T-helper 1 cell treated with Interleukin-12 subunit alpha and Interleukin-12 subunit beta and Interleukin-4 antibody, amounts not matched to agents 30 ng/mL and 1 ng/mL, for 36 hours (primary cell): ENCODE results near the gene MRTFA. TPM values are rescaled to one million over a fixed set of nuclear protein-coding genes. Genes with fewer than 3 reads are reported as not detected.

ENCODE experiments used
- intact Hi-C: fragments of 100-400 bp; cut with micrococcal nuclease; formaldehyde crosslinking; loops from one replicate; pipeline ENCODE4 v1.15.1; 2024
- total RNA-seq: library from RNA; stranded (reverse); gene quantifications from 2 replicates; pipeline ENCODE4 v1.2.3, GENCODE V29; 2022

MRTFA gene
- total RNA-seq, 1 donor from 2014 or later, result 56.8 TPM

- intact Hi-C loops, result no loop called here
These were observed 220.3 kb downstream of the MRTFA start for GRCh38 chr22:40416267-40416570.

GRCh38 chr22:40415531-40416266 is 220.8 kb downstream of the MRTFA start:
- intact Hi-C loops, result no loop called here

- intact Hi-C loops, result no loop called here
These were observed 221.5 kb downstream of the MRTFA start for GRCh38 chr22:40414838-40415505.

- intact Hi-C loops, result no loop called here
These were observed 222.2 kb downstream of the MRTFA start for GRCh38 chr22:40414311-40414710.

- intact Hi-C loops, result no loop called here
These were observed 222.6 kb downstream of the MRTFA start for GRCh38 chr22:40413873-40414272.

GRCh38 chr22:40412441-40412840 is 224.1 kb downstream of the MRTFA start:
- intact Hi-C loops, result no loop called here

GRCh38 chr22:40411506-40411861 is 225.0 kb downstream of the MRTFA start:
- intact Hi-C loops, result no loop called here

- intact Hi-C loops, result no loop called here
These were observed 225.6 kb downstream of the MRTFA start for GRCh38 chr22:40410731-40411505.

- intact Hi-C loops, result no loop called here
These were observed 226.2 kb downstream of the MRTFA start for GRCh38 chr22:40410272-40410671.

GRCh38 chr22:40409613-40410113 is 226.9 kb downstream of the MRTFA start:
- intact Hi-C loops, result no loop called here

- intact Hi-C loops, result no loop called here
These were observed 227.6 kb downstream of the MRTFA start for GRCh38 chr22:40408718-40409612.

GRCh38 chr22:40407831-40408717 is 228.4 kb downstream of the MRTFA start:
- intact Hi-C loops, result no loop called here

GRCh38 chr22:40407021-40407761 is 229.3 kb downstream of the MRTFA start:
- intact Hi-C loops, result no loop called here

- intact Hi-C loops, result no loop called here
These were observed 230.2 kb downstream of the MRTFA start for GRCh38 chr22:40406063-40406890.

- intact Hi-C loops, result no loop called here
These were observed 231.1 kb downstream of the MRTFA start for GRCh38 chr22:40405178-40406062.

GRCh38 chr22:40404251-40405177 is 232.0 kb downstream of the MRTFA start:
- intact Hi-C loops, result no loop called here

- intact Hi-C loops, result no loop called here
These were observed 232.9 kb downstream of the MRTFA start for GRCh38 chr22:40403651-40404050.
